Lower leg skin (tissue), 3 donors: Measurements from ENCODE around the gene CFAP119.

ENCODE experiments used
- CTCF ChIP-seq, 3 donors: fragments of 450-650 bp; IDR thresholded peaks; one replicate each; pipeline ENCODE4 v1.5.1; 2016; ENCODE audit warnings: antibody characterized with exemption in 3 of 3, mild to moderate bottlenecking in 3 of 3, moderate library complexity in 2 of 3
- POLR2A ChIP-seq, 2 donors: fragments of 450-650 bp; IDR thresholded peaks; one replicate each; pipeline ENCODE4 v1.6.1; 2016 to 2017; ENCODE audit warnings: antibody characterized with exemption in 2 of 2, mild to moderate bottlenecking in 1 of 2, moderate library complexity in 1 of 2

- TF ChIP-seq CTCF (IDR thresholded peaks at IDR 0.05) (no peak), POLR2A (IDR thresholded peaks at IDR 0.05) (no peak)
Observed at GRCh38 chr16:30745082-30745481, 16.8 kb downstream of the CFAP119 start.
